ENCODE measurements around the gene HIVEP3. TPM values are rescaled to one million over a fixed set of nuclear protein-coding genes. Genes with fewer than 3 reads are reported as not detected.
A peak's percentile ranks its signal among the peaks of the same experiment; 100 is the strongest.

Gene HIVEP3
- total RNA-seq, 1 donor from 2014 or later, result 8.9 TPM

DNA sequence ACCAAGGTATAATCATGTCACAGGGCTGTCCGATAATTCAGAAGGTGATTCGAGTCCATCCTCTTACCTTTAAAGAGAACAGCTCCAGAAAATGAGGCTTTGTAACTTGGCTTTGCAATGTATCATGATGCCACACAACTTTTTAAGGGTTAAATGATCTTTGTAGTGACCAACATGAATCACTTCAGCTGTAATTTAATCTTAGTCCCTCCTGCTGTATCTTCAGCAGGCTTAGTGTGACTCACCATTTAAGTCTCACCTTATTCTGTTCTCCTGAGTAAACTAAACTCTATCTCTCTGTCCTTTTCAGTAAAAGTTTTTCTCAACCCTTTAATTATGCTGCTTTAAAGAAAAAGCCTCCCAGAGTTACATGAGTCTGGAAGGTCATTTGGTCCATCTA, 1.9 kb upstream of the HIVEP3 start:
- peak overlapping the region; percentile 88 for H3K4me2 ChIP-seq (ENCODE audit: low read length)
- H3K9ac ChIP-seq (ENCODE audit: low read length), result peak overlapping the region; percentile 61
- peaks cover 32% of the 10 kb centered on the region for H3K4me1 Mint-ChIP-seq (ENCODE audit: low read depth, unreplicated experiment)

DNA sequence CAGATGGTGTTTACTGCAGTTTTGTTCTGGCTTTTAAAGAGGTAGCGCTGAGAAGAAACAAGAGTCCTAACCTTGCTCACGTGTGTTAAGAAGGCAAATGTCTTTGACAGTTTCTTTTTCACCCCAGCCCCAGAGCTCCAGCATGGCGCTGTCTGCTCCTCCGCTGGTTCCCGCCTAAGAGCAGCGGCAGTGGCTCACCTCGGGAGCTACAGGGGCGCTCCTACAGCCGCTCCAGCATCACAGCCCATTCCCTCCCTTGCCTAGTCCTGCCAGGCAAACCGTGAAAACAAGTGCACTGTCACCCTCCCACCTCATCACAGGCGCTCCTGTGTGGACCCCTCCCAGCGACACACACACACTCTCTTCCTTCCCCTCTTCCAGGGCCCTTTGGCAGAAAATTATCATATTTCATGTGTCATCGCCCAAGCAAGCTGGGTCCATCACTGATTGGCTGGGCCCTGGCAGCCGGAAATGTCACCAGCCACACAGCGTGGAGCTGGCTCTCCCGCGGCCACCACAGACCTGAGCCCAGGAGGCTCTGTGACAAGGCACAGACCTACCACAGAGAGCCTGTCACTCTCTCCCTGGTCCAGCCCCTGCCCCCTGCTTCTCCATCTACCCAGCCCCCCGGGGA, 1.2 kb upstream of the HIVEP3 start:
- H3K27me3 ChIP-seq (ENCODE audit: insufficient read depth, low read length), result no peaks in the 10 kb centered on the region
- Mint-ChIP-seq H3K4me3 (ENCODE audit: unreplicated experiment) (peak overlapping the region; percentile 76), H3K9me3 (ENCODE audit: unreplicated experiment) (peaks cover 4% of the 10 kb centered on the region), H3K27me3 (ENCODE audit: low read depth, unreplicated experiment) (peaks cover 7% of the 10 kb centered on the region), H3K4me1 (ENCODE audit: low read depth, unreplicated experiment) (peaks cover 32% of the 10 kb centered on the region), H3K27ac (ENCODE audit: unreplicated experiment) (peak overlapping the region; percentile 86), H3K36me3 (ENCODE audit: low read depth, unreplicated experiment) (no peaks in the 10 kb centered on the region)
- H2AFZ ChIP-seq (ENCODE audit: low read depth, low read length), result peak overlapping the region; percentile 64
- peaks cover 3% of the 10 kb centered on the region for H4K20me1 ChIP-seq (ENCODE audit: insufficient read depth, low read length)
- H3K36me3 ChIP-seq (ENCODE audit: insufficient read depth, low read length), result no peaks in the 10 kb centered on the region
- peak overlapping the region; percentile 88 for H3K4me2 ChIP-seq (ENCODE audit: low read length)
- H3K9me3 ChIP-seq (ENCODE audit: insufficient read depth, low read depth, low read length), result no peaks in the 10 kb centered on the region
- TF ChIP-seq EZH2 (IDR thresholded peaks at IDR 0.05; ENCODE audit: insufficient read depth, low read length), result no peak
- TF ChIP-seq, protein P1, sequence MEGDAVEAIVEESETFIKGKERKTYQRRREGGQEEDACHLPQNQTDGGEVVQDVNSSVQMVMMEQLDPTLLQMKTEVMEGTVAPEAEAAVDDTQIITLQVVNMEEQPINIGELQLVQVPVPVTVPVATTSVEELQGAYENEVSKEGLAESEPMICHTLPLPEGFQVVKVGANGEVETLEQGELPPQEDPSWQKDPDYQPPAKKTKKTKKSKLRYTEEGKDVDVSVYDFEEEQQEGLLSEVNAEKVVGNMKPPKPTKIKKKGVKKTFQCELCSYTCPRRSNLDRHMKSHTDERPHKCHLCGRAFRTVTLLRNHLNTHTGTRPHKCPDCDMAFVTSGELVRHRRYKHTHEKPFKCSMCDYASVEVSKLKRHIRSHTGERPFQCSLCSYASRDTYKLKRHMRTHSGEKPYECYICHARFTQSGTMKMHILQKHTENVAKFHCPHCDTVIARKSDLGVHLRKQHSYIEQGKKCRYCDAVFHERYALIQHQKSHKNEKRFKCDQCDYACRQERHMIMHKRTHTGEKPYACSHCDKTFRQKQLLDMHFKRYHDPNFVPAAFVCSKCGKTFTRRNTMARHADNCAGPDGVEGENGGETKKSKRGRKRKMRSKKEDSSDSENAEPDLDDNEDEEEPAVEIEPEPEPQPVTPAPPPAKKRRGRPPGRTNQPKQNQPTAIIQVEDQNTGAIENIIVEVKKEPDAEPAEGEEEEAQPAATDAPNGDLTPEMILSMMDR (IDR thresholded peaks at IDR 0.05; ENCODE audit: insufficient read depth, low read depth, low read length), result no peak
- H3K27ac ChIP-seq (ENCODE audit: low read depth, low read length), result peak overlapping the region; percentile 67
- peaks cover 48% of the 10 kb centered on the region for H3K4me1 ChIP-seq (ENCODE audit: insufficient read depth, low read length)
- H3K79me2 ChIP-seq (ENCODE audit: insufficient read depth, low read length), result peaks cover 28% of the 10 kb centered on the region
- H3K4me3 ChIP-seq (ENCODE audit: insufficient read depth, low read depth, low read length), result peak overlapping the region; percentile 43
- FAIRE-seq (no peak), DNase-seq (ENCODE audit: low read depth) (peak; percentile 44)
- H3K9ac ChIP-seq (ENCODE audit: low read length), result peak overlapping the region; percentile 61

More for the DNA sequence above, 1.9 kb upstream of the HIVEP3 start:
- peaks cover 21% of the 10 kb centered on the region for H3K79me2 ChIP-seq (ENCODE audit: insufficient read depth, low read length)
- Mint-ChIP-seq H3K27ac (ENCODE audit: unreplicated experiment) (peak overlapping the region; percentile 86), H3K36me3 (ENCODE audit: low read depth, unreplicated experiment) (no peaks in the 10 kb centered on the region), H3K9me3 (ENCODE audit: unreplicated experiment) (peaks cover 5% of the 10 kb centered on the region), H3K4me3 (ENCODE audit: unreplicated experiment) (no peak overlapping the region), H3K27me3 (ENCODE audit: low read depth, unreplicated experiment) (peaks cover 7% of the 10 kb centered on the region)
- H3K9me3 ChIP-seq (ENCODE audit: insufficient read depth, low read depth, low read length), result no peaks in the 10 kb centered on the region
- H2AFZ ChIP-seq (ENCODE audit: low read depth, low read length), result no peak overlapping the region
- TF ChIP-seq, protein P1 (IDR thresholded peaks at IDR 0.05; ENCODE audit: insufficient read depth, low read depth, low read length), result no peak
- FAIRE-seq (peak; percentile 43), DNase-seq (ENCODE audit: low read depth) (peak; percentile 76)
- peaks cover 3% of the 10 kb centered on the region for H4K20me1 ChIP-seq (ENCODE audit: insufficient read depth, low read length)
- H3K27ac ChIP-seq (ENCODE audit: low read depth, low read length), result peak overlapping the region; percentile 67
- peaks cover 48% of the 10 kb centered on the region for H3K4me1 ChIP-seq (ENCODE audit: insufficient read depth, low read length)
- H3K27me3 ChIP-seq (ENCODE audit: insufficient read depth, low read length), result no peaks in the 10 kb centered on the region
- H3K36me3 ChIP-seq (ENCODE audit: insufficient read depth, low read length), result no peaks in the 10 kb centered on the region
- peak overlapping the region; percentile 43 for H3K4me3 ChIP-seq (ENCODE audit: insufficient read depth, low read depth, low read length)

DNA sequence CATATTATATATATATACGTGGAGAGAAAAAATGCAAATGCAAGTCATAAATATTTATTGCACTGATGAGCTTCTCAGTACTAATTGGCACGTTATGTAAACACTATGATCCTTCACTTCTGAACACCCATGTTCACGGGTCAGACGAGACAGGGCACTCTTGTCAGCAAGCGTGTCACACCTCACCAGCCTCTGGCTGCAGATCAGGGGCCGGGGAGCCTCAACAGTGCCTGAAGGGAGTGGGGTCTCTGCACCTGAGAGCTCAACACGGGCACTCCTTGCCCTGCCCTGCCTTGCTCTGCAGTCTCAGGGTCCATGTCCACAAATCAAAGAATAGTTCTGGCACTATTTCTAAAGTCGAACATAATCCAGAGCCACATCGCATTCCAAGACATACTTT, 409 bp upstream of the HIVEP3 start:
- H3K27me3 Mint-ChIP-seq (ENCODE audit: low read depth, unreplicated experiment), result peaks cover 7% of the 10 kb centered on the region
- no peaks in the 10 kb centered on the region for H3K9me3 Mint-ChIP-seq (ENCODE audit: unreplicated experiment)
- peak overlapping the region; percentile 8 for H3K4me3 Mint-ChIP-seq (ENCODE audit: unreplicated experiment)
- no peaks in the 10 kb centered on the region for H3K36me3 ChIP-seq (ENCODE audit: insufficient read depth, low read length)
- DNase-seq (ENCODE audit: low read depth) (no peak), FAIRE-seq (no peak)
- H3K4me1 Mint-ChIP-seq (ENCODE audit: low read depth, unreplicated experiment), result peaks cover 32% of the 10 kb centered on the region
- peak overlapping the region; percentile 88 for H3K4me2 ChIP-seq (ENCODE audit: low read length)
- H2AFZ ChIP-seq (ENCODE audit: low read depth, low read length), result no peak overlapping the region
- peak overlapping the region; percentile 67 for H3K4me3 ChIP-seq (ENCODE audit: insufficient read depth, low read depth, low read length)
- H4K20me1 ChIP-seq (ENCODE audit: insufficient read depth, low read length), result peaks cover 3% of the 10 kb centered on the region
- no peaks in the 10 kb centered on the region for H3K9me3 ChIP-seq (ENCODE audit: insufficient read depth, low read depth, low read length)
- no peak overlapping the region for H3K27ac Mint-ChIP-seq (ENCODE audit: unreplicated experiment)
- H3K27me3 ChIP-seq (ENCODE audit: insufficient read depth, low read length), result no peaks in the 10 kb centered on the region
- TF ChIP-seq, protein P1 (IDR thresholded peaks at IDR 0.05; ENCODE audit: insufficient read depth, low read depth, low read length), result no peak
- no peak for TF ChIP-seq EZH2 (IDR thresholded peaks at IDR 0.05; ENCODE audit: insufficient read depth, low read length)
- no peak overlapping the region for H3K27ac ChIP-seq (ENCODE audit: low read depth, low read length)
- peaks cover 48% of the 10 kb centered on the region for H3K4me1 ChIP-seq (ENCODE audit: insufficient read depth, low read length)
- no peaks in the 10 kb centered on the region for H3K36me3 Mint-ChIP-seq (ENCODE audit: low read depth, unreplicated experiment)
- H3K79me2 ChIP-seq (ENCODE audit: insufficient read depth, low read length), result peaks cover 33% of the 10 kb centered on the region
- H3K9ac ChIP-seq (ENCODE audit: low read length), result peak overlapping the region; percentile 61

Data from astrocyte (in vitro differentiated cells and primary cell).